Measurements from ENCODE around the gene PDE4D.
A peak's percentile ranks its signal among the peaks of the same experiment; 100 is the strongest.
"Not testable (repeated sequence)": the region's sequence is repeated elsewhere in the genome, so short reads cannot be mapped to it uniquely, and the experiment has no call there.

PDE4D gene

DNA sequence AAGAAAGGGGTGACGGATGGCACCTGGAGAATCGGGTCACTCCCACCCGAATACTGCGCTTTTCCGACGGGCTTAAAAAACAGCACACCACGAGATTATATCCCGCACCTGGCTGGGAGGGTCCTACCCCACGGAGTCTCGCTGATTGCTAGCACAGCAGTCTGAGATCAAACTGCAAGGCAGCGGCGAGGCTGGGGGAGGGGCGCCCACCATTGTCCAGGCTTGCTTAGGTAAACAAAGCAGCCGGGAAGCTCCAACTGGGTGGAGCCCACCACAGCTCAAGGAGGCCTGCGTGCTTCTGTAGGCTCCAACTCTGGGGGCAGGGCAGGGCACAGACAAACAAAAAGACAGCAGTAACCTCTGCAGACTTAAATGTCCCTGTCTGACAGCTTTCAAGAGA lies 498.6 kb downstream of the PDE4D start:
- DNase-seq, result not testable (repeated sequence)

DNA sequence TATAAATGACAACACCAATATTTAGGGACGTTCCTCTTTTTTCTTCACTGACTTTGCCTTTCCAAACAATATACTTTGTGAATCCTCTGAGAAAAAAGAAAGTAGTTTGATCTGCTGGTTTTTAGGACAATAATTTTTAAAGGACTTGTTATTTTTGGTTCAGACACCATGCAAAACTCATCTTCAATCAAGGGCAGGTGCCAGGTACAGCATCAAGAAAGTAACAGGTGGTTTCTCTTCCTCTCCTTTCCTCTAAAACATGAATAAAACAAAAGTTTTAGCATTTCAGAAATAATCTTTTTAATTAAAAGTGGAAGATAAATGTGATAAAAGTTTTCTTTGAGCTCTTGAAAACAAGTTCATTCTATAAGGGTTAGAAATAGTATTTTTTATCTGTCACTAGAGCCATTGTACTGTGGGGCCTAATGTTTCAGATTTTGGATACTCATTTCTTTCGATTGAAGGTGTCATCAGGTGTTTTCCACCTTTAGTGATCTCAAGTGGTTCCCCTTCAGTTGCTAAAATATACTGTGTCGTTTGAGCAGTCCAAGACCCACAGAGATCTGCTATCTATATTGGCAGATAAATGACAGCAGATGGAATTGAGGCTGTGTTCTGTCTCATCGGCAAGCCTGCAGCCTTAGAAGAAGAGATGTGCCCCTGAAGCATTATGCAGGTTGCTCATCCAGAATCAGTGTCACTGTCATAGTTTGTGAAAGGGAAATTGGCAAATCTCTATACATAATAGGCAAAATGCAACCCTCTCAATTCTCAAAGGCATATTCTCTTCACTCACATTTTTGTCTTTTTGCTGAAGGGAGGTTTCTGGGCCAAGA lies 499.7 kb downstream of the PDE4D start:
- DNase-seq, result no peak

DNA sequence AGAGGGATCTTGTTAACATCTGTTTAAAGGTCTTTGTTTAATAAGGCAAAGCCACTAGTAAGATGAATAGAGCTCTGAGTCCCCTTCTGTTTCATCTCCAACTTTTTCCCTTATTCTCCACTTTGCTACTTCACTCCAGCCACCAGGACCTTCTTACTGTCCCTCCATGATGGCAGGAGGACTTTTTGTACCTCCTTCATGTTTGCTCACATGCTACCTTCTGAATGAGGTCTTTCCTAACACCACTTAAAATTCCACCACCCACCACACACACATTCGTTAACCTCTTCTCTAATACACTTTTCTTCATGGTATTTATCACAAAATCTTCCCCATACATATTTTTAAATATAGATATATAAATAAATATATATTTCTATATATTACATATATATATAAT lies 501.9 kb downstream of the PDE4D start:
- DNase-seq, result no peak

DNA sequence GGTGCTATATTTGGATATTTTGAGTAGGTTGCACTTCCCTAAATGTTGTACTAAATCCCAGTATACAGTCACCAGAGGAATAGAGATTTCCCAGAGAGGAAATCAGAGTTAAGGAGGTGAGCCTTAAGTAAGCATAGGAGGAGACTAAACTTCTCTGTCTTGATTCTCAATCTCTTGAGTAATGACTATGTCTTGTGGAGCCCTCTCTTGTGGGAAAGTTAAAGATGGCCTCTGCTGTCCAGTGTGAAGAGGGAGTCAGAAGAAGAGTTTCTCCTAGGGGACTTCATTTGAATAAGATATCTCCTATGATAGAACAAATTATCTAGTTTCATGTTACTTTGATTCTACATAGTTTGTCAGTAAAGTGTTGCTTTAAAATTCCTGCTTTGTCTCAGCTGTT lies 502.5 kb downstream of the PDE4D start:
- no peak for DNase-seq

DNA sequence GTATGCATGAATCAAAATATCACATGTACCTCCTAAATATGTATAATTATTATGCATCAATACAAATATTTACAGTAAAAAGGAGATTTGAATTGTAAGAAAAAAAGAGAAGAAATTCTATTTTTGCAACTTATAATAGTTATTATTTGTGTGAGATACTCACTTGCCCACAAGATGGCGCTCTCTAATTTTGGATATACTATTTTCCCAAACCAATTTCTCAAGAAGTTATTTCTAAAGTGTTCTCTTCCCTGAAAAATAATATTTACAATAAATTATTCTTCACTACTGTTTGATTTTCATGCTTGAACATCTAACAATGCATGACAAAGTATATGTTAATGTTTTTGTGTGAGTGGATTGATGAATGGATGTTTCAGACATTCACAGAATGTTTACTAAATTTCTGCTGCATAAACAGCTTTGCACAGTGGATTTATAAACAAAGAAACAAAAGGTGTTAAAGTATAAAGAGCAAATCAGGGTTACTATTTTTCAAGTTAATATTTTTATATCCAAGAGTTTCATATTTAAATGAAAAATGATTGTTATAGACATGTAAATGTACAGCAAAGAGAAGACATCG lies 503.4 kb downstream of the PDE4D start:
- no peak for DNase-seq

DNA sequence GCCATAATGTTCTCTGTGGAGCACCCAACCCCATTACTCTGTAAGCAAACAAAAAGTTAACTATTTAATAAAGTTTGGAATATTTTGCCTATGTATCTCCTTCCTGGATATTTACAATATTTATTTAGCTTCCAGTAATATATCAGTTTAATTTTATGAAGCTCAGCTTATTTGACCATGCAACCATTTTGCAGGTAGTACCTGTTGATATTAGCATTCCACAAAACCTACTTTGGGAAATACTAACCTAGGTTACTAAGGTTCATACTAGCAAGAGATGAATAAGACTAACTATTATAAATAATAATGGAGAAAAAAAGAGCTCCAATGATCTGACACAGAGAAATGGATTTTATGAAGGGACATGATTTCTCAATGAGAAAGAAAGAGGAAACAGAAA lies 506.4 kb downstream of the PDE4D start:
- no peak for DNase-seq

DNA sequence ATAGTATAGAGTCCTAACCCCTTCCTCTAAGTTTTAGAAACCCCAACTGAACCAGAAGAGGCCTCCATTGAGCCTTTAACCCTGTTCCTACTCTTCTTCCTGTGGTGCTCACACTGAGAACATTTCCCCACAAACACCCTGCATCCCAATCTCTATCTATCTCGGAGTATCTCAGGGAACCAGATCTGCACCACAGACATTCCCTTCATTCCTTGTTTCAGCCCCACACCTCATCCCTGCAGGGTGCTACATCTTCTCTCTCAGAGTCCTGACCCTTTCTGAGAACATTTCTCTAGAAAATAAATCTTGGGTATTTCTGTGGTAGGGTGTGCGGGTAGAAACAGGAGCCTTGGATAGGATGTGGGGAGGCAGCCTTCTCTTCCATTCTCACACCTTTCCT lies 507.8 kb downstream of the PDE4D start:
- no peak for DNase-seq

DNA sequence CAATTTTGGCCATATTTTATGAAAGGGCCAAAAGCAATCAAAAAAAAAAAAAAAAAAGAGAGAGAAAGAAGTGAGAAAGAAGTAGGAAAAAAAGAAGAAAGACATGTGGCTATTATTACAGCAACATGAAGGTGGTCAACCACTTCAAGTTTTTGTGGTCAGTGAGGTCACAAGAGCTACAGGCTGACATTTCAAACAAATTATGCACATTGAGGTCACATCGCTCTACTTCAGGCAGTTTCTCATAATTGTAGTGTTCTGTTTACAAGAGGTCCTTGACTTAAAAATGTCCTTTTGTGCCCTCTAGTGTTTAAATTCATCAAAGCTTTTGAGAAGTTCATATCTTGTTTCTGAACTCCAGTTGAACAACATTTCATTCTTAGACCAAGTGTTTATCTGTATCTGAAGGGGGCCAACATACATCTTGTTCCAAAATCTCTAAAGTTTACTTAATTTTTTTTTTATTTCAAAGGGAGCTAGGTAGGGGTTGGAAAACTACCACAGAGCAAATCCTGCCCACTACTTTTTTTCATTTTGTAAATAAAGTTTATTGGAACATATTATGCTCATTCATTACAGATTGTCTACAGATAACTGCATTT lies 513.1 kb downstream of the PDE4D start:
- DNase-seq, result no peak

DNA sequence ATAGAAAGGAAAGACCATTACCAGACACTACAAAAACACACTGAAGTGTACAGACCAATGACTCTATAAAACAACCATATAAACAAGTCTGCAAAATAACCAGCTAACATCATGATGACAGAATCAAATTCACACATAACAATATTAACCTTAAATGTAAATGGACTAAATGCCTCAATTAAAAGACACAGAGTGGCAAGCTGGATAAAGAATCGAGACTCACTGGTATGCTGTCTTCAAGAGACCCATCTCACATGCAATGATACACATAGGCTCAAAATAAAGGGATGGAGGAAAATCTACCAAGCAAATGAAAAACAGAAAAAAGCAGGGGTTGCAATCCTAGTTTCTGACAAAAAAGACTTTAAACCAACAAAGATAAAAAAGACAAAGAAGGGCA lies 519.5 kb downstream of the PDE4D start:
- not testable (repeated sequence) for DNase-seq

DNA sequence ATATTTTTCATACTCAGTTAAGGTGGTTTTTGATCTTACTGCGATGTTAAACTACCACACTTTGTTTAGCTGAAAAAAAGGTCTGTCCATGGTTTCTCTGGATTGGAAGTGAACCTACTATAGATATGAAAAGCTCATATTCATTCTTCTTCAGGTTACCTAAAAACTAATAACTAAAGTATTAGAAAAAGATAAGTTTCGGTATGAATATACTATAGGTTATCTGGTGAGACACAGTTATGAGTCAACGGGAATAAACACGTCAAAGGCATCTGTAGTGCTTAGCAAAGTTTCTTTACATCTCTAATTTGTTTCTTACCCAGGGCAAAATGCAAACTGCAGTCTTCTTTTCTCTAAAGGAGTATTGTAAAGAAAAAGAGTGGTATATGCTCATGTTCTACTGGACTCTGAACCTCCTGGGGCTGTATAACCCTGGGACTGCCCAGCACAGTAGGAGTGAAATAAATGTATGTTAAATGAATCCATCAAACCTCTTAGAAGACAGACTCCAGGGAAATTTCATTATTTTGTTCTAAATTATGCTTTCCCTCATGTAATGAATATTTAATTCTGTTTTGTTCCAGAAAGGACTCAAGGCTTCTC lies 521.9 kb downstream of the PDE4D start:
- DNase-seq, result no peak

DNA sequence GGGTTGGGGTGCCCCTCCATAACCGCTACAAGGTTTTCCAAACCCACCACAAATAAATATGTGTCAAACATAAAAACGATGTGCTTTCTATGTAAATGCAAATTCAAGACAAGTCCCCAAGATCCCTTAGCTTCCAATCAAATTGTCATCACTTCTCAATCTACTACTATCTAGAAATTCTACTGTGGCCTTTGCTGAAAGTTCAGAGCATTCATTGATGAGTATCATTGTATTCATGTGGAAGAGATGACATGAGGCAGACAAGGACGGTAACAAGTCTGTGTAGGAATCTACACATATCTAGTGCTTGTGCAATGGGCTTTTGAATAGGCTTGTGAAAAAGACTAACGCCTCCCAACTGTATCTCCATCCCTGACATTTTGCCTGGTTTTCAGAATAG lies 524.6 kb downstream of the PDE4D start:
- DNase-seq, result no peak

DNA sequence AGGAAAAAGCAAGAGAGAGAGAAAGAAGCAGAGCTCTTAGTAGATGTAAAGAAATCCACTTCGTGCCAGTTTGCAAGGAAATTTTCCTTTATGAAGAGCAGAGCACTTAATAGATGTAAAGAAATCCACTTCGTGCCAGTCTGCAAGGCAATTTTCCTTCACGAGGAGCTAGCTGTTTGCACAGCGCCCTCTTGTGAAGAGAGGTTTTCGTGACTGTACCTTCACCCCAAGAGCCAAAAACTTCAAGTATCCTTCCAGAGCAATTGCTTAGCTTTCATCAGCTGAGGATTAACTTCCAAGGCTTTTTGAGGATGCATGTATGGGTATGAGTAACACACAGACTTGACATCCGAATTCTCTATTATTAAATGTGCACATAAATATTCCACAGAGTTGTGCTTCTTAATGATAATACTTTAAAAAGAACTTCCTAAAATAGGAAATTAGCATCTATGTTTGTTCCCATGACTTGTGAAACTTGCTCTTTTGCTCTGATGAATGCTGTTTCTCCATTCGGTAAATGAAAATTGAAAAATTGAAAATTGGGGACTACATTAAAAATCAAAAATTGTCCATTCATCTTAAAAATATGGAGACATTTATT lies 525.6 kb downstream of the PDE4D start:
- DNase-seq, result peak in 1 of 2 donors; percentile 16

DNA sequence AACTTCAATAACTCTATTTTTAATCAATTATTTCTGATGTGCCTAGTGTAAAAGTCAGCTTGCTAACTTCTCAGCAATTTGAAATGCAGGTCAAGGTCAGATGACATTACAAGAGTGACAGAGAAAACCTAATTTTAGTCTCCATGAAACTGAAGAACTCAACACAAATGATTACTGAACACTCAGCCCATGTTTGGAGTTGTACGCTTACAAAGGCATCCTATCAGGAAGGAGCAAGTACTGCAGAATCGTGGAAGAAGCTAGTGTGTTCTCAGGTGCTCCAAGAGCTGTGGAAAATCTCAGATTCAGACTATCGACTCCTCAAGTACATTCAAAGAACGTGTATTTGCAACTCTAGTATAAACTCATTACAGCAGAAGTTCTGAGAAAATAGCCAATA lies 526.7 kb downstream of the PDE4D start:
- no peak for DNase-seq

DNA sequence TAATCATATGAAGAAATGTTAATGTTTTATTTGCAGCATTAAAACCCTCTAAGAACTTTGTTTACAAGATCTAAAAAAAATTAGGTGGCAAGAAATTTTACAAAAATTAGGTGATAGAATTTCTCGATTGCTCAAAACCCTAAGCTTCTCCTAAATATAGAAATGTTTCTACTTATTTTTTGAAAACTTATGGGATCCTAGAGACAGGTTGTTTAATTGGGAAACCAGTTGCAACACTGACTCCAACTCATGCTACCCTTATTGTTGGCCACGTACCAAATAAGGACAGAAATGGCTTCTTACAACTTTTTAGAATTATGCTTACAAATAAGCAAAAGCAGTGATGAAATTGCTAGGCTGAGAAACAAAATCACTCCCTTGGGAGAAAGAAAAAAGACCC lies 531.1 kb downstream of the PDE4D start:
- DNase-seq, result no peak

DNA sequence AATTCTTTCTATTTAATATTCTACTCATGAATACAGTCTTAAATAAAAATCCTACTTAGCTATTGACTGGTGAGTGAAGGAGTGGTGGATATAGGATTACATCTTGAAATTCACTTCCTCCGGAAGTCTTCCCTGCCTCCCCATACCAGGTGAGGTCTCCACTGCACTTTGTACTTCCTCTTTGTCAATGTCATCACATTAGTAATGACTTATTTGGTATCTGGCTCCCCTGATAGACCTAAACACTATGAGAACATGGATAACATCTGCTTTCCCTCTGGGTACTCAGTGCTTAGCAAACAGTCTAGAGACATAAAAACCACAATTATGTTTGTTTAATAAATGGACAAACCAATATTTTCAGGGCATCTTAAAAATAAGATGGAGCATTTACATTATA lies 532.1 kb downstream of the PDE4D start:
- DNase-seq, result no peak

DNA sequence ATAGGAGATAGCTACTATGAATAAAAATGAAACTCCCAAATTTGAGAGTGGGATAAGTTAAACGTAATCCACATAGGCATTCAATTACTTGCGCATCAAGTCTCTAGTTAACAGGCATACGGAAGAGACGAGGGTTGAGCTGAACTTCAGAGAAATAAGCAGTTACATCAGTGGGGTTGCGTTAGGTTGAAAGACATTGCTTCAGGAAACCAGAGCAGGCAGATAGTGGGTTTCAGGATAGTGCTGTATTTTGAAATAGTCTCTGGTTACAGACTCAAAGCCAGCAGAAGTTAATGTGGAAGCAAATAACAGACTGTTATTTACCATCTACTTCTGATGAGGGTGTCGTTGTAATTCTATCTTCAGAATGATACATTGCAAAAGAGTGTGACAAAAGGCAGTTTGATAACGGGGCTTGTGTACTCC lies 533.4 kb downstream of the PDE4D start:
- no peak for DNase-seq

DNA sequence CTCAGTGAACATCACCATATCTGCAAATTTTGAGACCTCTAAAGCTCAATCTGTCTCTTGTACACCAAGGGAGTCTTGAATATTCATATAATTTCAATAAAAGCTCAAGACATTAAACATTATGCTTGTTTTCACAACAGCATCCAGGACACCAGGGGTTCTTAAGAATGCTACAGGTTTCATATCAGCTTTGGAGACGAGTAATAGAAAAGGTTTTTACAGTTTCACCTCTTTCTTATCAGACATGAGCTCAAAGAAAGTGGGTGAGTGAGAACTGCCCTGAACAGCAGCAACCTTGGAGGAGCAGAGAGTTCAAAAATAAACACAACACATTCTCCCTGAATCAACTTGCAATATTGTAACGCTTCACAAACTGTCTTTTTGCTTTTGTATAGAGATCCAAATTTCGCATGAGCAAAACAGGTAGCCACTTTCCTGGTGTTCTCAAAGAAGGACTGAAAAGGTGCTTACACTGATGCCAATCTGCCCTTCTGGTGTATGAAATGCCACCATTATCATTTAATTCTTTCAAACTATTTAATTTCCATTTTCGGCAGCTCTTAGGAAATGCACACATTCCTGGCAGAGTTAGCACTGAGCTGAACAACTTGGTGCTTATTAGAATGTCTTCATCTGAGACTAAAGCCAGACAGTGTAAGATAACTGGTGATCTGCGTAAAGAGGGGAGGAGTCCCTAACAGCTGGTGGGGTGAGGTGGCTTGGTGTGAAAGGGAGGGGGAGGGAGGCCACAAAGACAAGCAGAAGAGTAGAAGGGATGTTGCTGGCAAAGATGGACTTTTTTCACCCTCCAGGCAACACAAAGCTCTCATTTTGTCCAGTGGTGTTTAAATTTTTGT lies 535.3 kb downstream of the PDE4D start:
- no peak for DNase-seq

DNA sequence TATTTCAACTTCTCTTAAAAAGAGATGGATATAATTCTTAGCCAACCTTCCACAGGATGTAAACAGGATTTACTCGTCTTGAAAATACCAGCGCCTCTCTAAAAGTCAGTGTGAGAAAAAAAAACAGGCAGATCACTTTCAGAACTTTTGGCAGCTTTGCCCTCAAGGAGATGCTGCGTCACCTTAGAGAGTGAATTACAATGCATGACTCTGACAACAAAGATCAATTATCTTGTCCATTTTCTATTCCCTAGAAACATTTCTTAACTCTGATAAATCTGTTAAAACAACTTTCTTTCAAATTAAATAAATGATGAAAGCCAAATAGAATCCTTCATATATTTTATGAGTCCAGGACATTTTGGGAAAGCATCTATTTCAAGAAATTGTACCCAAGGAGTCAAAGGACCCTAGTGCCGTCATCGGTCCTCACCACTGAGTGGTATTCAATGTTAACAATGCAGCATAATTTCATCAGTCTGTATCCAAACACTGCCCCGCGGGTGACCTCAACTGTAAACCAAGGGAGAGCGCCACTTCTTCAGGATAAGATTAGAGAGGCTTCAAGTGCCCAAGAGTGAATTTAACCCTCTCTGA lies 536.0 kb downstream of the PDE4D start:
- DNase-seq, result no peak

DNA sequence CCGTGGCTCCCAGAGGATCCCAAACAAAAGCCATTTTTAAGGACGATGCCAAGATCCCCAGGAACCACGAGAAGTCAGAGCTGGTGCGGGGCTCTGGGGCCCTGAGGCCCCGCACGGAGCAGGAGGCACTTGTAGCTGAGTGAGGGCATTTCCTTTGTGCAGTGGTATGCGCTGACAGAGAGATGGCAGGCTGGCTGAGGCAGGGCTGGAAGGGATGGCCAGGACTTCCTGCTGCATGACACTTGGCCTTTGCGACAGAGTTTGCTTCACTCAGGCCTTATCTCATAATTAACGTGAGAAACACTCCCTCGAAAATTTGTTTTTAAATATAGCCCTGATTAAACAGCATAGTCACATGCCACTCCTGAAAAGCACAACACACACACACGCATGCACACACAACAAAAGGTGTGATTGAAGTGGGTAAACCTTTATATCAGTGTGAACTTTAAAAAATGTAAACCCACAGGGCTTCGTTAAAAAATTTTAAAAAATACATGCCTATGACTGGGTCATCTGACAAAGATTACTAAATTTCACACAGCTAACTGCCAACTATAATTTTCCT lies 536.6 kb downstream of the PDE4D start:
- DNase-seq, result no peak

DNA sequence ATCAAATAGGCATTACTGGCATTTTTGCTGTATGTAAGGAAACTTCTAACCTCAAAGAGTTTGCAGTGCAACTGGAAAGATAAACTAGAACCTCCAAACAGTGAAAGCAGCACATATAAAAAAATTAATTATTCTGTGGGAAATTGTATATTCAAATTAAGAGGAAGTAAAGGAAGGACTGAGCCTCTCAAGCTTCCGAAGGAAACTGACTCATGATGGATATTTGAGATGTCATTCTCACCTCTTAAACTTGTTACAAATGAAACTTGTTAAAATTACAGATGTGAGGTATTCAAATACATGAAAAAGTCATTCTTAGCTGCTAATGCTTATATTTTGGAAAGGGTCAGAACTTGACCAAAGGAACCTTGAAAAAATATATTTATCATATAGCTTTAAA lies 538.7 kb downstream of the PDE4D start:
- DNase-seq, result no peak

DNA sequence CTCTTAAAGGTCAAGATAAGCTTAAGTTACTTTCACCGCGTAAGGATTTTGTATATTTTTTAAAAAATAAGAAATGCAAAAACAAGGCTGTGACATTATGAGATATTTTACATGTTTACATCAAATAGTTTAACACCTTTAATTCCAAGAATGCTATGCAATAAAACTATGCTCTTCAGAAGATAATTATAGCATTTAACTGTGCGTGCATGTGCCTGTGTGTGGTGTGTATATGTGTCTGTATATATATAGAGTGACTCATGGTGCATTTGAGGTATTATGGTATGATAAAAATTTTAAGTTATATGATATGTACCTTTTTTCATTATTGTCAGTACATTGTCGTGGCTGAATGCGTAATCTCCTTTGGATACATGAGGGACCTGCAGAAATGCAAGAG lies 539.3 kb downstream of the PDE4D start:
- no peak for DNase-seq

Measured in bone marrow (tissue), 2 donors.